HepG2 (cell line): ENCODE data around the gene PAN3. TPM values are rescaled to one million over a fixed set of nuclear protein-coding genes. Genes with fewer than 3 reads are reported as not detected.

Source experiments
- ATAC-seq: fragments of 200-7000 bp; cut with Tn5 transposase; 3 replicates; pipeline ENCODE4 v1.9.1; 2020; ENCODE audit warnings: mild to moderate bottlenecking, moderate library complexity
- BruUV-seq: library from RNA; stranded (reverse); fragments of 400-500 nt; replicated peaks from 2 replicates; lab custom pipeline; 2021; lab: Mats Ljungman, UMichigan
- CTCF ChIA-PET: fragments of 300-600 bp; formaldehyde crosslinking; extraction: SDS; loops from one replicate; lab custom pipeline; 2021; ENCODE audit warnings: low total read pairs, inconsistent platforms, low intra/inter-chr PET ratio; lab: Yijun Ruan, JAX
- POLR2A ChIA-PET: fragments of 350-600 bp; sonication (Branson Sonifier 250); formaldehyde crosslinking; loops from one replicate; lab custom pipeline; 2020; ENCODE audit warnings: antibody characterized with exemption, inconsistent platforms; lab: Yijun Ruan, JAX
- DNase-seq: peaks from one replicate; pipeline ENCODE4 v3.0.0-alpha.2; 2015; ENCODE audit warnings: low spot score
- FAIRE-seq: peaks from 3 replicates; lab custom pipeline; 2011; peaks lifted over from hg19 to GRCh38; lab: Jason Lieb, UNC
- H2AFZ ChIP-seq: one replicate; pipeline ENCODE4 v1.6.1; 2011; ENCODE audit warnings: low read length, inconsistent platforms
- H3K27ac ChIP-seq: fragments of 300-600 bp; 3 replicates; pipeline ENCODE4 v1.8.0; 2011; ENCODE audit warnings: mixed run types, mild to moderate bottlenecking, mixed read lengths, low read length, inconsistent platforms; ENCODE audit not compliant: insufficient read depth; ENCODE audit errors: extremely low read length
- H3K27me3 ChIP-seq, 2 experiments: fragments of 200-600 bp in 1 of 2; 2 replicates in 1 of 2; 3 replicates in 1 of 2; pipeline versions ENCODE4 v1.6.0 to v1.8.0; 2011; ENCODE audit warnings: low read length in 2 of 2, mild to moderate bottlenecking in 2 of 2, moderate library complexity in 2 of 2, inconsistent platforms in 1 of 2; ENCODE audit not compliant: insufficient read depth in 2 of 2, control insufficient read depth in 1 of 2
- H3K36me3 ChIP-seq, 2 experiments: fragments of 200-600 bp in 1 of 2; replicated peaks in 1 of 2; 2 replicates in 1 of 2; 3 replicates in 1 of 2; pipeline versions ENCODE4 v1.5.1 to v1.8.0; 2011; ENCODE audit warnings: low read length in 2 of 2, inconsistent platforms in 1 of 2; ENCODE audit not compliant: insufficient read depth in 2 of 2, control insufficient read depth in 1 of 2
- H3K4me1 ChIP-seq: 2 replicates; pipeline ENCODE4 v1.5.1; 2012; ENCODE audit warnings: low read length, inconsistent platforms; ENCODE audit not compliant: insufficient read depth
- H3K4me2 ChIP-seq: 2 replicates; pipeline ENCODE4 v1.6.0; 2011; ENCODE audit warnings: low read depth, low read length, inconsistent platforms
- H3K4me3 ChIP-seq, 3 experiments: fragments of 200-600 bp in 1 of 3; sonication (generic), shearing (Covaris generic) in 1 of 3; replicated peaks in 1 of 3; 2 replicates each; pipeline ENCODE4 v1.5.1; 2011 to 2016; ENCODE audit warnings: low read length in 3 of 3, inconsistent platforms in 2 of 3, low read depth in 2 of 3, mild to moderate bottlenecking in 2 of 3, control low read depth in 1 of 3, mixed read lengths in 1 of 3; ENCODE audit not compliant: insufficient read depth in 1 of 3
- H3K79me2 ChIP-seq: one replicate; pipeline ENCODE4 v1.6.1; 2011; ENCODE audit warnings: low read length, inconsistent platforms; ENCODE audit not compliant: insufficient read depth
- H3K9ac ChIP-seq: 2 replicates; pipeline ENCODE4 v1.6.0; 2011; ENCODE audit warnings: mild to moderate bottlenecking, low read depth, low read length, inconsistent platforms; ENCODE audit not compliant: insufficient read depth
- H3K9me3 ChIP-seq: 2 replicates; pipeline ENCODE4 v1.5.1; 2012; ENCODE audit warnings: mild to moderate bottlenecking, low read length
- H4K20me1 ChIP-seq: 2 replicates; pipeline ENCODE4 v1.6.0; 2011; ENCODE audit warnings: inconsistent platforms, mild to moderate bottlenecking, low read length, moderate library complexity; ENCODE audit not compliant: insufficient read depth
- ARNT2 ChIP-seq: sonication (generic); formaldehyde crosslinking; IDR thresholded peaks from 2 replicates; pipeline ENCODE4 v1.8.0; 2022; ENCODE audit warnings: mild to moderate bottlenecking, low read depth, missing genetic modification reagents, moderate library complexity
- KLF13 ChIP-seq: sonication (generic); formaldehyde crosslinking; IDR thresholded peaks from 2 replicates; pipeline ENCODE4 v1.4.0; 2020; ENCODE audit warnings: mild to moderate bottlenecking, missing genetic modification reagents
- ZBTB38 ChIP-seq: sonication (generic); formaldehyde crosslinking; IDR thresholded peaks from 2 replicates; pipeline ENCODE4 v1.5.1; 2020; ENCODE audit warnings: mild to moderate bottlenecking, missing genetic modification reagents
- ZEB1 ChIP-seq: IDR thresholded peaks from 2 replicates; pipeline ENCODE4 v1.6.1; 2012; ENCODE audit warnings: mild to moderate bottlenecking, low read depth, inconsistent platforms; ENCODE audit not compliant: insufficient replicate concordance
- ZNF556 ChIP-seq: sonication (generic); formaldehyde crosslinking; IDR thresholded peaks from 2 replicates; pipeline ENCODE4 v1.4.0; 2020; ENCODE audit warnings: mild to moderate bottlenecking, missing genetic modification reagents, borderline replicate concordance
- ZNF598 ChIP-seq: sonication (generic); formaldehyde crosslinking; IDR thresholded peaks from 2 replicates; pipeline ENCODE4 v1.5.1; 2020; ENCODE audit warnings: mild to moderate bottlenecking, missing genetic modification reagents, borderline replicate concordance
- ZNF747 ChIP-seq: sonication (generic); formaldehyde crosslinking; IDR thresholded peaks from 2 replicates; pipeline ENCODE4 v1.8.1; 2023; ENCODE audit warnings: missing genetic modification reagents, mild to moderate bottlenecking, borderline replicate concordance
- WGBS: methylation state at CpG from one replicate; pipeline ENCODE4 v1.1.6; 2017; ENCODE audit warnings: low lambda C conversion rate; 5-methylcytosine and 5-hydroxymethylcytosine counted together
- in situ Hi-C: cut with HindIII; loops from 2 replicates; pipeline ENCODE4 v1.10.0; 2017; ENCODE audit warnings: low pct_unique_long_range_greater_than_20kb; ENCODE audit not compliant: extremely low pct_ligation_motif_present
- intact Hi-C: fragments of 100-400 bp; cut with micrococcal nuclease; formaldehyde crosslinking; loops from one replicate; pipeline ENCODE4 v1.10.0; 2022; ENCODE audit not compliant: unreplicated experiment
- polyA plus RNA-seq, 8 experiments: library from polyadenylated mRNA; depleted of rRNA in 3 of 8; stranded (reverse) in 7 of 8; unstranded in 1 of 8; fragments of >200 nt; fragmentation: Illumina TruSeq in 4 of 8; extraction: Trizol in 4 of 8; gene quantifications; 2 replicates each; pipeline versions ENCODE4 v1.2.1 to v1.2.3, GENCODE V29; 2011 to 2016; ENCODE audit warnings: low read depth in 4 of 8, missing spikeins in 1 of 8, mixed read lengths in 1 of 8; ENCODE audit not compliant: insufficient read depth in 1 of 8
- total RNA-seq, 5 experiments: library from RNA; depleted of rRNA; stranded (reverse); fragments of >200 nt; fragmentation: Illumina TruSeq; extraction: Trizol; gene quantifications; 2 replicates each; pipeline ENCODE4 v1.2.3, GENCODE V29; 2016; ENCODE audit warnings: low read depth in 1 of 5
- TF ChIP-seq, protein P1 (sequence below): sonication (generic); formaldehyde crosslinking; conservative IDR thresholded peaks from 2 replicates; pipeline ENCODE4 v1.4.0; 2020; ENCODE audit warnings: mild to moderate bottlenecking, missing genetic modification reagents, moderate library complexity
- TF ChIP-seq, protein P2 (sequence below): sonication (generic); formaldehyde crosslinking; IDR thresholded peaks from 2 replicates; pipeline ENCODE4 v1.8.0; 2022; ENCODE audit warnings: mild to moderate bottlenecking, missing genetic modification reagents, borderline replicate concordance
- TF ChIP-seq, protein P3 (sequence below): sonication (generic); formaldehyde crosslinking; IDR thresholded peaks from 2 replicates; pipeline ENCODE4 v1.4.0; 2020; ENCODE audit warnings: mild to moderate bottlenecking, missing genetic modification reagents

The PAN3 gene
- total and polyA plus RNA-seq, 2 of the 13 experiments (the other 11 are each of a cell fraction or from before 2014, with no cell fraction given): 9.7 to 10.6 TPM

DNA sequence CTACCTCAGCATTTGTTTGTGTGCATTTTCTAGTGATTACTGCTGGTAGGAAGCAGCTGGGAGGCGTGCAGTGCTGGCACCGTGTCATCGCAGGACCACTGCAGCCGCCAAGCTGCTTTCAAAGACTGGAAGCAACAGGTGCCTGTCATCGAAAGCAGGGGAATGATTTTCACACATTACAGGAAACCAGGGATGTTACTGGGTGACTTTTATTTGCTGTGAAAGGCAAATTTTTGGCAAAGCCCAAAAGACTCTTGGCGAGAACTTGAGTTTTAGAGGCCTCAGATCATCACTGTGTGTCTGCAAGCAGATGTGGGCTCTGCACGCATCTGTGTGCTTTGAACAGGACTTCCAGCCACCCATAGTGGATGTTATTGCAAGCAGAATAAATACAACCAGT is 180.2 kb downstream of the PAN3 start (continued):
- TF ChIP-seq ZNF556 (CRISPR knock-in tag) (no peak), ZNF598 (CRISPR knock-in tag) (no peak), ARNT2 (CRISPR knock-in tag) (no peak)
- TF ChIP-seq, protein P1, sequence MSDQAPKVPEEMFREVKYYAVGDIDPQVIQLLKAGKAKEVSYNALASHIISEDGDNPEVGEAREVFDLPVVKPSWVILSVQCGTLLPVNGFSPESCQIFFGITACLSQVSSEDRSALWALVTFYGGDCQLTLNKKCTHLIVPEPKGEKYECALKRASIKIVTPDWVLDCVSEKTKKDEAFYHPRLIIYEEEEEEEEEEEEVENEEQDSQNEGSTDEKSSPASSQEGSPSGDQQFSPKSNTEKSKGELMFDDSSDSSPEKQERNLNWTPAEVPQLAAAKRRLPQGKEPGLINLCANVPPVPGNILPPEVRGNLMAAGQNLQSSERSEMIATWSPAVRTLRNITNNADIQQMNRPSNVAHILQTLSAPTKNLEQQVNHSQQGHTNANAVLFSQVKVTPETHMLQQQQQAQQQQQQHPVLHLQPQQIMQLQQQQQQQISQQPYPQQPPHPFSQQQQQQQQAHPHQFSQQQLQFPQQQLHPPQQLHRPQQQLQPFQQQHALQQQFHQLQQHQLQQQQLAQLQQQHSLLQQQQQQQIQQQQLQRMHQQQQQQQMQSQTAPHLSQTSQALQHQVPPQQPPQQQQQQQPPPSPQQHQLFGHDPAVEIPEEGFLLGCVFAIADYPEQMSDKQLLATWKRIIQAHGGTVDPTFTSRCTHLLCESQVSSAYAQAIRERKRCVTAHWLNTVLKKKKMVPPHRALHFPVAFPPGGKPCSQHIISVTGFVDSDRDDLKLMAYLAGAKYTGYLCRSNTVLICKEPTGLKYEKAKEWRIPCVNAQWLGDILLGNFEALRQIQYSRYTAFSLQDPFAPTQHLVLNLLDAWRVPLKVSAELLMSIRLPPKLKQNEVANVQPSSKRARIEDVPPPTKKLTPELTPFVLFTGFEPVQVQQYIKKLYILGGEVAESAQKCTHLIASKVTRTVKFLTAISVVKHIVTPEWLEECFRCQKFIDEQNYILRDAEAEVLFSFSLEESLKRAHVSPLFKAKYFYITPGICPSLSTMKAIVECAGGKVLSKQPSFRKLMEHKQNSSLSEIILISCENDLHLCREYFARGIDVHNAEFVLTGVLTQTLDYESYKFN (CRISPR knock-in tag): no peak

DNA sequence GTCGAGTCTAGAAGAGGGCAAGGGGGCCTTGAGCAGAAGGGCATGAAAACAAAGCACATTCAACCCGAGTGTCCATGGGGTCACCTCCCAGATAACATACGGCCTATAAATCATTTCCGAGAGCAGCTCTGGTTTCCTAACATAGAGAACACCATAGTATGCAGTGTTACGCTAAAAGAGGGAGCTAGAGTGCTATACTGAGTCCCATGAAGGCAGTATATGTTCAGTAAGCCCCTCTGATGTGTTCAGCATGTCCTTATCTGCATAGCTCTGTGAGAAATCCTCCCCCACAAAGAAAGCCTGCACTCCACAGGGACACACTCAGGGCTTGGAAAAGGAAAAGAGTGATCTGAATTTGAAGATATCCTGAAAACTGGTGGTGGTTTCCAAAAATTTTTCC is 181.2 kb downstream of the PAN3 start:
- peaks cover 42% of the 10 kb centered on the region for H3K4me1 ChIP-seq
- H3K36me3 ChIP-seq: no peaks in the 10 kb centered on the region
- WGBS: 44% methylated on average over 5 of the region's 5 CpGs
- H3K4me2 ChIP-seq: no peak overlapping the region
- no peak overlapping the region for H3K9ac ChIP-seq
- no peak for ATAC-seq
- FAIRE-seq: no peak
- H3K4me3 ChIP-seq: no peak overlapping the region
- no peaks in the 10 kb centered on the region for H3K79me2 ChIP-seq
- in situ Hi-C loops: no loop called here
- no TSS peak for BruUV-seq
- no peaks in the 10 kb centered on the region for H3K27me3 ChIP-seq
- intact Hi-C loops: no loop called here
- DNase-seq: no peak
- H3K9me3 ChIP-seq: no peaks in the 10 kb centered on the region
- H3K27ac ChIP-seq: no peak overlapping the region
- H4K20me1 ChIP-seq: no peaks in the 10 kb centered on the region
- TF ChIP-seq, protein P2, sequence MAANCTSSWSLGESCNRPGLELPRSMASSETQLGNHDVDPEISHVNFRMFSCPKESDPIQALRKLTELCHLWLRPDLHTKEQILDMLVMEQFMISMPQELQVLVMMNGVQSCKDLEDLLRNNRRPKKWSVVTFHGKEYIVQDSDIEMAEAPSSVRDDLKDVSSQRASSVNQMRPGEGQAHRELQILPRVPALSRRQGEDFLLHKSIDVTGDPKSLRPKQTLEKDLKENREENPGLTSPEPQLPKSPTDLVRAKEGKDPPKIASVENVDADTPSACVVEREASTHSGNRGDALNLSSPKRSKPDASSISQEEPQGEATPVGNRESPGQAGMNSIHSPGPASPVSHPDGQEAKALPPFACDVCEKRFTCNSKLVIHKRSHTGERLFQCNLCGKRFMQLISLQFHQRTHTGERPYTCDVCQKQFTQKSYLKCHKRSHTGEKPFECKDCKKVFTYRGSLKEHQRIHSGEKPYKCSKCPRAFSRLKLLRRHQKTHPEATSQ: no peak
- TF ChIP-seq KLF13 (CRISPR knock-in tag) (no peak), ZBTB38 (CRISPR knock-in tag) (no peak), ZNF747 (no peak), ZEB1 (no peak)
- TF ChIP-seq, protein P3, sequence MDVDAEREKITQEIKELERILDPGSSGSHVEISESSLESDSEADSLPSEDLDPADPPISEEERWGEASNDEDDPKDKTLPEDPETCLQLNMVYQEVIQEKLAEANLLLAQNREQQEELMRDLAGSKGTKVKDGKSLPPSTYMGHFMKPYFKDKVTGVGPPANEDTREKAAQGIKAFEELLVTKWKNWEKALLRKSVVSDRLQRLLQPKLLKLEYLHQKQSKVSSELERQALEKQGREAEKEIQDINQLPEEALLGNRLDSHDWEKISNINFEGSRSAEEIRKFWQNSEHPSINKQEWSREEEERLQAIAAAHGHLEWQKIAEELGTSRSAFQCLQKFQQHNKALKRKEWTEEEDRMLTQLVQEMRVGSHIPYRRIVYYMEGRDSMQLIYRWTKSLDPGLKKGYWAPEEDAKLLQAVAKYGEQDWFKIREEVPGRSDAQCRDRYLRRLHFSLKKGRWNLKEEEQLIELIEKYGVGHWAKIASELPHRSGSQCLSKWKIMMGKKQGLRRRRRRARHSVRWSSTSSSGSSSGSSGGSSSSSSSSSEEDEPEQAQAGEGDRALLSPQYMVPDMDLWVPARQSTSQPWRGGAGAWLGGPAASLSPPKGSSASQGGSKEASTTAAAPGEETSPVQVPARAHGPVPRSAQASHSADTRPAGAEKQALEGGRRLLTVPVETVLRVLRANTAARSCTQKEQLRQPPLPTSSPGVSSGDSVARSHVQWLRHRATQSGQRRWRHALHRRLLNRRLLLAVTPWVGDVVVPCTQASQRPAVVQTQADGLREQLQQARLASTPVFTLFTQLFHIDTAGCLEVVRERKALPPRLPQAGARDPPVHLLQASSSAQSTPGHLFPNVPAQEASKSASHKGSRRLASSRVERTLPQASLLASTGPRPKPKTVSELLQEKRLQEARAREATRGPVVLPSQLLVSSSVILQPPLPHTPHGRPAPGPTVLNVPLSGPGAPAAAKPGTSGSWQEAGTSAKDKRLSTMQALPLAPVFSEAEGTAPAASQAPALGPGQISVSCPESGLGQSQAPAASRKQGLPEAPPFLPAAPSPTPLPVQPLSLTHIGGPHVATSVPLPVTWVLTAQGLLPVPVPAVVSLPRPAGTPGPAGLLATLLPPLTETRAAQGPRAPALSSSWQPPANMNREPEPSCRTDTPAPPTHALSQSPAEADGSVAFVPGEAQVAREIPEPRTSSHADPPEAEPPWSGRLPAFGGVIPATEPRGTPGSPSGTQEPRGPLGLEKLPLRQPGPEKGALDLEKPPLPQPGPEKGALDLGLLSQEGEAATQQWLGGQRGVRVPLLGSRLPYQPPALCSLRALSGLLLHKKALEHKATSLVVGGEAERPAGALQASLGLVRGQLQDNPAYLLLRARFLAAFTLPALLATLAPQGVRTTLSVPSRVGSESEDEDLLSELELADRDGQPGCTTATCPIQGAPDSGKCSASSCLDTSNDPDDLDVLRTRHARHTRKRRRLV (CRISPR knock-in tag): no peak
- H2AFZ ChIP-seq: no peak overlapping the region
- CTCF ChIA-PET: no interaction called here
- POLR2A ChIA-PET: no interaction called here
